HepG2 (cell line): ENCODE measurements around the gene OR8J1. TPM values are rescaled to one million over a fixed set of nuclear protein-coding genes. Genes with fewer than 3 reads are reported as not detected.

Experiments
- ATAC-seq: fragments of 200-7000 bp; cut with Tn5 transposase; 3 replicates; pipeline ENCODE4 v1.9.1; 2020; ENCODE audit warnings: mild to moderate bottlenecking, moderate library complexity
- Bru-seq: library from RNA; stranded (reverse); fragments of 400-500 nt; gene quantifications from one replicate; lab custom pipeline; 2021; lab: Mats Ljungman, UMichigan
- BruChase-seq, 2 experiments: library from RNA; stranded (reverse); fragments of 400-500 nt; gene quantifications; one replicate each; lab custom pipeline; 2021; lab: Mats Ljungman, UMichigan
- BruUV-seq: library from RNA; stranded (reverse); fragments of 400-500 nt; replicated peaks from 2 replicates; lab custom pipeline; 2021; lab: Mats Ljungman, UMichigan
- CTCF ChIA-PET: fragments of 300-600 bp; formaldehyde crosslinking; extraction: SDS; loops from one replicate; lab custom pipeline; 2021; ENCODE audit warnings: low total read pairs, inconsistent platforms, low intra/inter-chr PET ratio; lab: Yijun Ruan, JAX
- POLR2A ChIA-PET: fragments of 350-600 bp; sonication (Branson Sonifier 250); formaldehyde crosslinking; loops from one replicate; lab custom pipeline; 2020; ENCODE audit warnings: antibody characterized with exemption, inconsistent platforms; lab: Yijun Ruan, JAX
- DNase-seq: peaks from one replicate; pipeline ENCODE4 v3.0.0-alpha.2; 2015; ENCODE audit warnings: low spot score
- FAIRE-seq: peaks from 3 replicates; lab custom pipeline; 2011; peaks lifted over from hg19 to GRCh38; lab: Jason Lieb, UNC
- H2AFZ ChIP-seq: one replicate; pipeline ENCODE4 v1.6.1; 2011; ENCODE audit warnings: low read length, inconsistent platforms
- H3K27ac ChIP-seq: fragments of 300-600 bp; 3 replicates; pipeline ENCODE4 v1.8.0; 2011; ENCODE audit warnings: mixed run types, mild to moderate bottlenecking, mixed read lengths, low read length, inconsistent platforms; ENCODE audit not compliant: insufficient read depth; ENCODE audit errors: extremely low read length
- H3K27me3 ChIP-seq, 2 experiments: fragments of 200-600 bp in 1 of 2; 2 replicates in 1 of 2; 3 replicates in 1 of 2; pipeline versions ENCODE4 v1.6.0 to v1.8.0; 2011; ENCODE audit warnings: low read length in 2 of 2, mild to moderate bottlenecking in 2 of 2, moderate library complexity in 2 of 2, inconsistent platforms in 1 of 2; ENCODE audit not compliant: insufficient read depth in 2 of 2, control insufficient read depth in 1 of 2
- H3K36me3 ChIP-seq, 2 experiments: fragments of 200-600 bp in 1 of 2; replicated peaks in 1 of 2; 2 replicates in 1 of 2; 3 replicates in 1 of 2; pipeline versions ENCODE4 v1.5.1 to v1.8.0; 2011; ENCODE audit warnings: low read length in 2 of 2, inconsistent platforms in 1 of 2; ENCODE audit not compliant: insufficient read depth in 2 of 2, control insufficient read depth in 1 of 2
- H3K4me1 ChIP-seq: 2 replicates; pipeline ENCODE4 v1.5.1; 2012; ENCODE audit warnings: low read length, inconsistent platforms; ENCODE audit not compliant: insufficient read depth
- H3K4me2 ChIP-seq: 2 replicates; pipeline ENCODE4 v1.6.0; 2011; ENCODE audit warnings: low read depth, low read length, inconsistent platforms
- H3K4me3 ChIP-seq, 3 experiments: fragments of 200-600 bp in 1 of 3; sonication (generic), shearing (Covaris generic) in 1 of 3; replicated peaks in 1 of 3; 2 replicates each; pipeline ENCODE4 v1.5.1; 2011 to 2016; ENCODE audit warnings: low read length in 3 of 3, inconsistent platforms in 2 of 3, low read depth in 2 of 3, mild to moderate bottlenecking in 2 of 3, control low read depth in 1 of 3, mixed read lengths in 1 of 3; ENCODE audit not compliant: insufficient read depth in 1 of 3
- H3K79me2 ChIP-seq: one replicate; pipeline ENCODE4 v1.6.1; 2011; ENCODE audit warnings: low read length, inconsistent platforms; ENCODE audit not compliant: insufficient read depth
- H3K9ac ChIP-seq: 2 replicates; pipeline ENCODE4 v1.6.0; 2011; ENCODE audit warnings: mild to moderate bottlenecking, low read depth, low read length, inconsistent platforms; ENCODE audit not compliant: insufficient read depth
- H3K9me3 ChIP-seq: 2 replicates; pipeline ENCODE4 v1.5.1; 2012; ENCODE audit warnings: mild to moderate bottlenecking, low read length
- H4K20me1 ChIP-seq: 2 replicates; pipeline ENCODE4 v1.6.0; 2011; ENCODE audit warnings: inconsistent platforms, mild to moderate bottlenecking, low read length, moderate library complexity; ENCODE audit not compliant: insufficient read depth
- EZH2 ChIP-seq: conservative IDR thresholded peaks from 2 replicates; pipeline ENCODE4 v1.6.1; 2012; ENCODE audit warnings: mild to moderate bottlenecking, low read depth, low read length, moderate library complexity
- FOXA1 ChIP-seq, 2 experiments: fragments of 450-650 bp in 1 of 2; sonication (generic) in 1 of 2; formaldehyde crosslinking in 1 of 2; IDR thresholded peaks; 2 replicates each; pipeline versions ENCODE4 v1.4.0 to v1.6.1; 2016 to 2020; ENCODE audit warnings: missing genetic modification reagents in 1 of 2
- PRDM15 ChIP-seq: sonication (generic); formaldehyde crosslinking; IDR thresholded peaks from 2 replicates; pipeline ENCODE4 v1.4.0; 2020; ENCODE audit warnings: missing genetic modification reagents
- SATB2 ChIP-seq: sonication (generic); formaldehyde crosslinking; IDR thresholded peaks from 2 replicates; pipeline ENCODE4 v1.5.0; 2020; ENCODE audit warnings: missing genetic modification reagents
- ZBTB26 ChIP-seq: IDR thresholded peaks from 2 replicates; pipeline ENCODE4 v1.6.1; 2016; ENCODE audit warnings: missing compliant biosample characterization, missing genetic modification reagents, borderline replicate concordance
- ZFP36L2 ChIP-seq: sonication (generic); formaldehyde crosslinking; IDR thresholded peaks from 2 replicates; pipeline ENCODE4 v1.4.0; 2020; ENCODE audit warnings: missing genetic modification reagents
- ZMYM3 ChIP-seq: sonication (generic); formaldehyde crosslinking; IDR thresholded peaks from 2 replicates; pipeline ENCODE4 v1.5.1; 2020; ENCODE audit warnings: mild to moderate bottlenecking, missing genetic modification reagents
- ZNF383 ChIP-seq: sonication (generic); formaldehyde crosslinking; IDR thresholded peaks from 2 replicates; pipeline ENCODE4 v1.4.0; 2020; ENCODE audit warnings: missing genetic modification reagents, mild to moderate bottlenecking, borderline replicate concordance
- ZNF776 ChIP-seq: sonication (generic); formaldehyde crosslinking; IDR thresholded peaks from 2 replicates; pipeline ENCODE4 v1.4.0; 2020; ENCODE audit warnings: mild to moderate bottlenecking, missing genetic modification reagents
- WGBS: methylation state at CpG from one replicate; pipeline ENCODE4 v1.1.6; 2017; ENCODE audit warnings: low lambda C conversion rate; 5-methylcytosine and 5-hydroxymethylcytosine counted together
- in situ Hi-C: cut with HindIII; loops from 2 replicates; pipeline ENCODE4 v1.10.0; 2017; ENCODE audit warnings: low pct_unique_long_range_greater_than_20kb; ENCODE audit not compliant: extremely low pct_ligation_motif_present
- intact Hi-C: fragments of 100-400 bp; cut with micrococcal nuclease; formaldehyde crosslinking; loops from one replicate; pipeline ENCODE4 v1.10.0; 2022; ENCODE audit not compliant: unreplicated experiment
- long read RNA-seq, 2 experiments: library from RNA in 1 of 2; library from polyadenylated mRNA in 1 of 2; stranded (forward) in 1 of 2; unstranded in 1 of 2; transcript quantifications; one replicate each; pipeline ENCODE4 v2.0.0, GENCODE V29; 2019 to 2022
- polyA minus RNA-seq, 3 experiments: library from RNA; depleted of rRNA, polyadenylated mRNA; stranded (reverse); fragments of >200 nt; gene quantifications; 2 replicates each; pipeline ENCODE4 v1.2.3, GENCODE V29; 2011; ENCODE audit warnings: low replicate concordance in 1 of 3
- polyA plus RNA-seq, 8 experiments: library from polyadenylated mRNA; depleted of rRNA in 3 of 8; stranded (reverse) in 7 of 8; unstranded in 1 of 8; fragments of >200 nt; fragmentation: Illumina TruSeq in 4 of 8; extraction: Trizol in 4 of 8; gene quantifications; 2 replicates each; pipeline versions ENCODE4 v1.2.1 to v1.2.3, GENCODE V29; 2011 to 2016; ENCODE audit warnings: low read depth in 4 of 8, missing spikeins in 1 of 8, mixed read lengths in 1 of 8; ENCODE audit not compliant: insufficient read depth in 1 of 8
- total RNA-seq, 5 experiments: library from RNA; depleted of rRNA; stranded (reverse); fragments of >200 nt; fragmentation: Illumina TruSeq; extraction: Trizol; gene quantifications; 2 replicates each; pipeline ENCODE4 v1.2.3, GENCODE V29; 2016; ENCODE audit warnings: low read depth in 1 of 5
- TF ChIP-seq, protein P1 (sequence below): sonication (generic); formaldehyde crosslinking; IDR thresholded peaks from 2 replicates; pipeline ENCODE4 v1.4.0; 2020; ENCODE audit warnings: missing genetic modification reagents, borderline replicate concordance

OR8J1 gene, protein sequence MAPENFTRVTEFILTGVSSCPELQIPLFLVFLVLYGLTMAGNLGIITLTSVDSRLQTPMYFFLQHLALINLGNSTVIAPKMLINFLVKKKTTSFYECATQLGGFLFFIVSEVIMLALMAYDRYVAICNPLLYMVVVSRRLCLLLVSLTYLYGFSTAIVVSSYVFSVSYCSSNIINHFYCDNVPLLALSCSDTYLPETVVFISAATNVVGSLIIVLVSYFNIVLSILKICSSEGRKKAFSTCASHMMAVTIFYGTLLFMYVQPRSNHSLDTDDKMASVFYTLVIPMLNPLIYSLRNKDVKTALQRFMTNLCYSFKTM
- not detected in 2 replicates for total RNA-seq (2016; rRNA removed; fragmentation: Illumina TruSeq; extraction: Trizol)
- not detected in 2 replicates for total RNA-seq (2016; cell fraction: cytosol; rRNA removed; fragmentation: Illumina TruSeq; extraction: Trizol; ENCODE audit: low read depth)
- not detected in 2 replicates for total RNA-seq (2016; cell fraction: insoluble cytoplasmic fraction; rRNA removed; fragmentation: Illumina TruSeq; extraction: Trizol)
- total RNA-seq (2016; cell fraction: membrane; rRNA removed; fragmentation: Illumina TruSeq; extraction: Trizol) = not detected in 2 replicates
- total RNA-seq (2016; cell fraction: nucleus; rRNA removed; fragmentation: Illumina TruSeq; extraction: Trizol) = not detected in 2 replicates
- not detected in 2 replicates for polyA plus RNA-seq (2011; rRNA removed)
- polyA plus RNA-seq (2011; cell fraction: cytosol; rRNA removed) = not detected in 2 replicates
- not detected in 2 replicates for polyA plus RNA-seq (2011; cell fraction: nucleus; rRNA removed)
- polyA plus RNA-seq (2012) = not detected in 2 replicates
- polyA plus RNA-seq (2016; cell fraction: cytosol; fragmentation: Illumina TruSeq; extraction: Trizol; ENCODE audit: low read depth) = not detected in 2 replicates
- not detected in 2 replicates for polyA plus RNA-seq (2016; cell fraction: insoluble cytoplasmic fraction; fragmentation: Illumina TruSeq; extraction: Trizol; ENCODE audit: low read depth)
- polyA plus RNA-seq (2016; cell fraction: membrane; fragmentation: Illumina TruSeq; extraction: Trizol; ENCODE audit: low read depth) = not detected in 2 replicates
- not detected in 2 replicates for polyA plus RNA-seq (2016; cell fraction: nucleus; fragmentation: Illumina TruSeq; extraction: Trizol; ENCODE audit: insufficient read depth, low read depth)
- polyA minus RNA-seq (2011; rRNA and poly(A)+ RNA removed; ENCODE audit: low replicate concordance) = not detected in 2 replicates
- not detected in 2 replicates for polyA minus RNA-seq (2011; cell fraction: cytosol; rRNA and poly(A)+ RNA removed)
- polyA minus RNA-seq (2011; cell fraction: nucleus; rRNA and poly(A)+ RNA removed) = not detected in 2 replicates
- Bru-seq, nascent RNA = not detected
- BruChase-seq, experiment 1, labeled RNA remaining after a 6-hour chase = not detected
- BruChase-seq, experiment 2, labeled RNA remaining after a 2-hour chase = not detected
- long read RNA-seq, experiment 1 = 0 reads
- long read RNA-seq, experiment 2 = 0 reads

GRCh38 chr11:56353991-56354390 lies at the start of gene OR8J1:
Gene OR8J1 (plus strand): TSS chr11:56354291. CDS start chr11:56360247, 5,956 bp downstream.
- no peak within 1 kb of the TSS for H2AFZ ChIP-seq
- WGBS = 2% methylated on average over 2 of the region's 2 CpGs
- H3K9ac ChIP-seq = no peak within 1 kb of the TSS
- intact Hi-C loops (no loop called here), in situ Hi-C loops (no loop called here)
- no TSS peak for BruUV-seq
- H3K4me2 ChIP-seq = no peak within 1 kb of the TSS
- H3K36me3 ChIP-seq = no peaks in the 10 kb centered on the region
- no peaks in the 10 kb centered on the region for H4K20me1 ChIP-seq
- H3K4me1 ChIP-seq = no peaks in the 10 kb centered on the region
- FAIRE-seq (no peak), ATAC-seq (no peak), DNase-seq (no peak)
- no peaks in the 10 kb centered on the region for H3K27me3 ChIP-seq
- H3K4me3 ChIP-seq = no peak within 1 kb of the TSS
- no peak within 1 kb of the TSS for H3K27ac ChIP-seq
- H3K79me2 ChIP-seq = no peaks in the 10 kb centered on the region
- H3K9me3 ChIP-seq = no peaks in the 10 kb centered on the region
- CTCF ChIA-PET = no interaction called here
- POLR2A ChIA-PET = no interaction called here
- TF ChIP-seq ZFP36L2 (CRISPR knock-in tag) (no peak), ZMYM3 (no peak), ZNF383 (CRISPR knock-in tag) (no peak), ZNF776 (CRISPR knock-in tag) (no peak), PRDM15 (CRISPR knock-in tag) (no peak), SATB2 (CRISPR knock-in tag) (no peak), EZH2 (no peak), FOXA1 (IDR thresholded peaks at IDR 0.05) (no peak), FOXA1 (CRISPR knock-in tag; IDR thresholded peaks at IDR 0.05) (no peak), ZBTB26 (no peak)
- TF ChIP-seq, protein P1, sequence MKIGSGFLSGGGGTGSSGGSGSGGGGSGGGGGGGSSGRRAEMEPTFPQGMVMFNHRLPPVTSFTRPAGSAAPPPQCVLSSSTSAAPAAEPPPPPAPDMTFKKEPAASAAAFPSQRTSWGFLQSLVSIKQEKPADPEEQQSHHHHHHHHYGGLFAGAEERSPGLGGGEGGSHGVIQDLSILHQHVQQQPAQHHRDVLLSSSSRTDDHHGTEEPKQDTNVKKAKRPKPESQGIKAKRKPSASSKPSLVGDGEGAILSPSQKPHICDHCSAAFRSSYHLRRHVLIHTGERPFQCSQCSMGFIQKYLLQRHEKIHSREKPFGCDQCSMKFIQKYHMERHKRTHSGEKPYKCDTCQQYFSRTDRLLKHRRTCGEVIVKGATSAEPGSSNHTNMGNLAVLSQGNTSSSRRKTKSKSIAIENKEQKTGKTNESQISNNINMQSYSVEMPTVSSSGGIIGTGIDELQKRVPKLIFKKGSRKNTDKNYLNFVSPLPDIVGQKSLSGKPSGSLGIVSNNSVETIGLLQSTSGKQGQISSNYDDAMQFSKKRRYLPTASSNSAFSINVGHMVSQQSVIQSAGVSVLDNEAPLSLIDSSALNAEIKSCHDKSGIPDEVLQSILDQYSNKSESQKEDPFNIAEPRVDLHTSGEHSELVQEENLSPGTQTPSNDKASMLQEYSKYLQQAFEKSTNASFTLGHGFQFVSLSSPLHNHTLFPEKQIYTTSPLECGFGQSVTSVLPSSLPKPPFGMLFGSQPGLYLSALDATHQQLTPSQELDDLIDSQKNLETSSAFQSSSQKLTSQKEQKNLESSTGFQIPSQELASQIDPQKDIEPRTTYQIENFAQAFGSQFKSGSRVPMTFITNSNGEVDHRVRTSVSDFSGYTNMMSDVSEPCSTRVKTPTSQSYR (CRISPR knock-in tag) = no peak
